Stimulated activated CD8-positive, alpha-beta memory T cell treated with anti-CD3 and anti-CD28 coated beads, Interleukin-12 subunit alpha, Interleukin-12 subunit beta, amount 100 ng/mL, for 1 hour (primary cell): Measurements from ENCODE around the gene TRIM67.
A peak's percentile ranks its signal among the peaks of the same experiment; 100 is the strongest.
"Not testable (repeated sequence)": the region's sequence is repeated elsewhere in the genome, so short reads cannot be mapped to it uniquely, and the experiment has no call there.

Experiments used
- DNase-seq: peaks from one replicate; pipeline ENCODE4 v3.0.0-alpha.2; 2020; ENCODE audit warnings: low read depth

The TRIM67 gene

DNA sequence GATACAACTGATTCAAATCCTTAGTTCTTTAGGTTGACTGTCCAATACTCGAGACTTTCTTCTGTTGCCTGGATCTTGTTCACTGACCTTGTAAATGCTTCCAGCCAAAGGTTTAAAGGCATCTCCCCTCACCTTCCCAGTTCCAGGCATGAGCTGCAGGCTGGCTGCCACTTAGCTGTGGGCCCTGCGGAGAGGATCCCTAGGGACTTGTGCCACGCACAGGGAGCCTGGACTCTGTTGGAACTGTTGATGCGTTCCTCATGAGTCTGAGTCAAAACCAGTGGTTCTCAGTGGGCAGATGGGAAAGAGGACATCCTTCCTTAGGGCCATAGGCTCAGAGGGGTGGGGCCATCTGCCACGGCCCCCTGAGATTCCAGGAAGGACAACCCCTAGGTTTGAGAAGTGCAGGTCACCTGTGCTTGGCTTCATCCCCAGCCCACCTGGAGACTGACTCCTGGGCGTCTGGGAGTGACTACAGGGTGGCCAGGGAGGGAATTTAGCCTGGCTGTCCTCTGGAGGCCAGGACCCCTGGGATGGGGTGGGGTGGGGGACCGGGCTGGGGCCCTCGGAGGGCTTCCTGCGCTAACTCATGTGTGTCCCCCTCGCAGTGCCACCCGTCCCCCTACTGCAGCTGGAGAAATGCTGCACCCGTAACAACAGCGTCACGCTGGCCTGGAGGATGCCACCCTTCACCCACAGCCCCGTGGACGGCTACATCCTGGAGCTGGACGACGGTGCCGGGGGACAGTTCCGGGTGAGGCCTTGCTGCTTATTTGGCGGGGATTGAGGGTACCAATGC, 41.6 kb downstream of the TRIM67 start:
- DNase-seq = no peak

DNA sequence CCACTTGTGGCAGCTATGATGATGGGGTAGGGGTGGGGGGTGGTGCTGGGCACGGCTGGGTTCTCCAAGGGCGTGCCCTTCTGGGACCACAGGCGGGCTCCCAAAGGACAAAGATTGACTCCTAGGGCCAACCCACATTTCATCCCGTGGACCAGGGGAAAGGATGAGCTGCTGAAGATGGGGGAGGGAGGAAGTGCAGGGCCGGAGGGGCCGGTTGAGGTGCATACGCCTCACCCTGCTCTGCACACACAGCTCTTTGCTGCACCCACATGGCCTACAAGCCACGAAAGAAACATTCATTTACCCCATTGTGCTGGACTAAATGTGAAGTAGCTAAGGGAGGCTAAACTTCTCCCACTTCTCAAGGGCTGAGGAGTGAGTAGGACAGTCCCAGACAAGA, 45.0 kb downstream of the TRIM67 start:
- no peak for DNase-seq

DNA sequence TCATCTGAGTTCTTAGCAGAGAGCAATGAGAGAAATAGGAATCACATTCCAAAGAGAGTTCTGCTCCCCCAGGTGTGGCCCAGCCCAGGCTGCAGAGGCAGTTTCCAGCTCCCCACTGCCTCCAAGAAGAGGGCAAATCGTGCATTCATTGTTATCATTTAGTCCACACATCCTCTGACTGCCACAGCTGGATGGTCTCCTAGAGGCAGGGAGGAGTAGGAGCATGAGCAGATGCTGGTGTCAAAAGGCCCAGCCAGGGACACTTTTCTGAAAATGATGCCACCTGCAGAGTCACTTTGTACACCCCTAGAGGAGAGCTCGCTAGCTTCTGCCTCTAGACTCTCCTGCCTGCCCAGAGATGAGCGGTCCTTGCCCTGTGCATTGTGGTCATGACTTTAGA, 45.6 kb downstream of the TRIM67 start:
- no peak for DNase-seq

DNA sequence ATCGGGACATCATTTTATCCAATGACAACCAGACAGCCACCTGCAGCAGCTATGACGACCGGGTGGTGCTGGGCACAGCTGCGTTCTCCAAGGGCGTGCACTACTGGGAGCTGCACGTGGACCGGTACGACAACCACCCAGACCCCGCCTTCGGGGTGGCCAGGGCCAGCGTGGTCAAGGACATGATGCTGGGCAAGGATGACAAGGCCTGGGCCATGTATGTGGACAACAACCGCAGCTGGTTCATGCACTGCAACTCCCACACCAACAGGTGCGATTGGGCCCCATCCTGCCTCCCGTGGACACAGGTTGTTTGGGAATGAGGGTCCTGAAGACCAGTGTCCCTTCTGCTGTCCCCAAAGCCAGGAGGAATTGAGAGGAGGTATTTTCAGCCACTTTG, 47.1 kb downstream of the TRIM67 start:
- DNase-seq = no peak

DNA sequence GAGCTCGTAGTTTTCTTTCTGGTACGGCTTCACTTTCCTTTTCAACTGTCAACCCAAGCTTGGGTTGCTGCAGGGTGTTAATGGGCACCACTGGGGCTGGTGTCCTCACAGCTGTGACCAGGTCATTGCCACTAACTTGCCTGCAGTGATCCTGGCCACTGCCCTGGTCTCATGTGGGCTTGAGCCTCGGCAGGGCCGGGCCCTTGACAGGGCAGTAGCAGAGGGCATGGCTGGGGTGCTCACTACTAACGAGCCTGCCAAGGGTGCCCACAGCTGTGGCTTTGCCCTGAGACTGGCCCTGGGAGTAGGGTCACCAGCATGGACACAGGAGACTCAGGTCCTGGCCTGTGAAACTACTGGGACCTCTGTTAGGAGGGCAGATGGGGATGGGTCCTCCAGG, 47.7 kb downstream of the TRIM67 start:
- DNase-seq = no peak

DNA sequence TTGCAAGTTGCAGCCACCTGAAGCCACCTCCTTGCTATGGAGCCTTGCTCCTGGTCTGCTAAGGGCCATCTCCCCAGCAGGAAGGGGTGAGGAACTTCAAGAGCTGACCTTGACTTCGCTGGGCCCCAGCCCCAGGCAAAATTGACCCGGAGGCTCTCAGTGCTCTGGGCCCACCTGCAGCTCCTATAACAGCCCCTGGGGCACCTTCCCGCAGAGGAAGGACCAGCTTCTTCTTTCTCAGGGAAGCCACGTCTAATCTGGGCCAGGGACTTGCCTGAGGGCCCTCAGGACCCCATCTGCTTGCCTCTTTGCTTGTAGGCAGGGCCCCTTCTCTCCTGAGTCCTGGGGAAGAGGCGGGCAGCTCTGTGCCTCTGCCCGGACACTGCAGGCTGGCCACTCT, 48.3 kb downstream of the TRIM67 start:
- DNase-seq = no peak

DNA sequence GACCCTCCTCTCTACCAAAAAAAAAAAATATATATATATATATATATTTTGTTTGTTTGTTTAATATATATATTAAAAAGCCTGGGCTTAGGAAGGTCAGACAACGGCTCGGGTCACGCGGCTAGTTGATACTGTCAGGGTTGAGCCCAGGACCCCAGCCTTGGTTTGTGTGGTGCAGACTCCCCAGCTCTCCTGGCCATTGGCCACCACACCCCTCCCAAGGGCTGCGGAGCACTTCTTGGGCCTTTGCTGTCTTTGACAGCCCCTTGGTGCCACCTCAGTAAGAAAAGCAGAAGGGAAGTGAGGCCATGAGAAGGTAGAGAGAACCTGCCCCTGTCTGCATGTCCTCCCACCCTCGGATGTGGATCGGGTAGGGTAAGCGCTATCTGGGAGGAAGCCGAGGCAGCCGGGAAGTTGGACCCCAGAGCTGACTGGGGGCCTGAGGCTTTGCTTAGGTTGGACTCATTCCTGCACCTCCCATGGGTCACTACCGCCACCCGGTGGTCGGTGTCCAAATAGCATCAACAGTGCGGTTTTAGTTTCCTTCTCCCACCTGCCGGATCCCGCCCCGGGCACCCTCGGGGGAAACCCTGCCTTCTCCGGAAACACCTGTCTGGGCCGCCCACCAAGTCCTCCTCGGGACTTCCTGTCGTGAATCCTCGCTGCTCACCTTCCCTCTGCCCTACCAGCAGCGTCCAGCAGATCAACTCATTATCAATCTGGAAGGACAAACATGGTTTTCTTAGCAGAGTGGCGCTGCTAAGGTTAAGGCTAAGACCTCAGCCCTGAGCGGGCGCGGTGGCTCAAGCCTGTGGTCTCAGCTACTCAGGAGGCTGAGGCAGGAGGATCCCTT, 49.4 kb downstream of the TRIM67 start:
- peak; percentile 85 for DNase-seq

DNA sequence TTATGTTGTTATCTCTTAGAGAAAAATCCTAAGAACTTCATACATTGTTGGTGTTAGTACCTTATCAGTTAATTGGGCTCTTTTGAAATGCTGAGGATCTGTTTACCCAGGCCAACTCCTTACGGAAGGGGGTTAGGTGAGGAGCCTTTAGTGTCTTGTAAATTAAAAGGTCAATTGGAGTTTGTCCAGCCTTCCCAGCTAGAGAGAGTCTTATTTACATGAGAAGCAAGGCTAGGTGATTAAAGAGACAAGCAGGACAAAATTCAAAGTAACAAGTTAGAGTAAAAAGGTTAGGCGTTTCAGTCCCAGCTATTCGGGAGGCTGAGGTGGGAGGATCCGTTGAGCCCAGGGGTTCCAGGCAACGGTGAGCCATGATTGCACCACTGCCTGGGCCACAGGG, 50.4 kb downstream of the TRIM67 start:
- DNase-seq = not testable (repeated sequence)

DNA sequence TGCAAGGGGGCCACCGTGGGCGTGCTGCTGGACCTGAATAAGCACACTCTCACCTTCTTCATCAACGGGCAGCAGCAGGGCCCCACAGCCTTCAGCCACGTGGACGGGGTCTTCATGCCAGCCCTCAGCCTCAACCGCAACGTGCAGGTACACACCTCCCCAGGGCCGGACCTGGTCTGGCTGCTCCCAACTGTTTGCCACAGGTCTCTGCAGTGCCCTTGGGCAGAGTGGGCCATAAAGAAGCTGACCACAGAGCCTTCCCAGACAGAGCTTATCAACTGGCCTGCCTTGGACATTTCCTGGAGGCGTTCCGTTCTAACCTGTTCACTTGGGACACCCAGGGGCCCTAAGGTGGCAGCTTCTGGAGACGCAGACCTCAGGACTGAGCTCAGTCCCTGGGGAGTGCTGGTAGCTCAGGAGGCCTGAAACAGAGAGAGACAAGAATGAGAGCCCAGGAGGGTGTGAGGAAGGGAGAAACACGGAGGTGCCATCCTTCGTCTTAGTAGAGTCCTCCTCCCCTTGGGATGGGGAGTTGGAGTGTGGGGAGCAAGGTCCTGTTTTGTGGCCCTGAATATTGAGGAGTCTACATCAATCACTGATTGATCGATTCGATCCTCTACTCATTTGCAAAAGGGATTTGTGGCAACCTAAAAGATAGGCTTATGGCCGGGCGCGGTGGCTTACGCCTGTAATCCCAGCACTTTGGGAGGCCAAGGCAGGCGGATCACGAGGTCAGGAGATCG, 52.1 kb downstream of the TRIM67 start:
- DNase-seq = no peak

DNA sequence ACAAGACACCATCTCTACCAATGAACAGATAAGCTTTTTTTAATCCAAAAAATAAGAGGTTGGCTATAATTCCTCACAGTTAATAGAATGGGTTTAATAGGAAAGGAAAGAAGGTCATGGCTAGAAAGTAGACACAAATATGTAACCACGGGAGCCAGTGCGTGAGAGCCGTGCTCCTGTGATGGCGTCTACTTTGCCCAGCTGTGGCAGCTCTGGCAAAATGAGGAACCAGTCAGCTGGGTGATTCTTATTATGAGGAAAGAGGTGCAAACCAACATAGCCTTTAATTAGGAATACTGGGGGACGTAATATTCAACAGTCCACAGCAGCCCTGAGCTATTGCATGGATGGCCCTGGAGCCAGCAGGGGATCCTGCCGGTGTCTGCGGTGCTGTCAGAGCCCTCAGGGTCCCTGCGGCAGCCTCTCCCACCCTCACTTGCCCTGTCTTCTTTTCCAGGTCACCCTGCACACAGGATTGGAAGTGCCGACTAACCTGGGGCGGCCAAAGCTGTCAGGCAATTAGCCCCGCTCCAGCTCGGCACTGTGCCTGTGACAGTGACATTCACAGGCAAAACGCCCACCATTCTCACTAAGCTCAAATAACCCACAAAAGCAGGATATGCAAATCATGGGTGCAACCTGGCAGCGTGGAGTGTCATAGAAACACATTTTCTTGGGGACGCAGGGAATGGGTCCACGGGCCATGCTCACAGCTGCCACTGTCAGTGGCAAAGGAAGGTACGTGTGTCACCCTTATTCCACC, 53.2 kb downstream of the TRIM67 start:
- no peak for DNase-seq

DNA sequence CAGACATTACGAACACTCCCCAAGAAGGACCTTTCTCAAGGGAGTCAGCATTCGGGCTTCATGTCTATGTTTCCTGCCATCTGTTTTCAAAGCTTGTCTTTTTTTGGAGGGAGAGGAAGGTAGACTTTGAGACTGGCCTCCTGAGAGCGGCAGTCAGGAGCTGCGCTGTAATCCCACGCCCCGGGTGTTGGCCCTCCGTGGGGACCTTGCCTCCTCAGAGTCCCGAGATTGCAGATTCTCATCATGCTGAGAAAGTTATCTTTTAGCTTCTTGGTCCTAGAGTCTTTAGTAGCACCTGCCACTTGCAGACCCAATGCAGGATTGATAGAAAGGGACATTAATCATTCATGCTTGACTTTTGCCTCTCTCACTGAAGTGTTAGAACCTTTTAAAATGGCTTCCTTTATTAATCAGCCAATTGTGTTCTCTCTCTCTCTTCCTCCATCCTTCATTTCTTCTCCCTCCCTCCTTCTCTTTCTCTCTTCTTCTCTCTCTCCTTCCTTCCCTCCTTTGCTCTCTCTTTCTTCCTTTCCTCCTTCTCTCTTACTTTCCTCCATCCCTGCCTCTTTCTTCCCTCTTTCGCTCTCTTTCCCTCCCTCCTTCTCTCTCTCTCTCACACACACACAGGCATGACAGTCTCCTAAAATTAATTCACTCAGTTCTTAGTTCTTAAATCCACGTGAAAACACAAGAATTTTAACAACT, 54.0 kb downstream of the TRIM67 start:
- DNase-seq = no peak

DNA sequence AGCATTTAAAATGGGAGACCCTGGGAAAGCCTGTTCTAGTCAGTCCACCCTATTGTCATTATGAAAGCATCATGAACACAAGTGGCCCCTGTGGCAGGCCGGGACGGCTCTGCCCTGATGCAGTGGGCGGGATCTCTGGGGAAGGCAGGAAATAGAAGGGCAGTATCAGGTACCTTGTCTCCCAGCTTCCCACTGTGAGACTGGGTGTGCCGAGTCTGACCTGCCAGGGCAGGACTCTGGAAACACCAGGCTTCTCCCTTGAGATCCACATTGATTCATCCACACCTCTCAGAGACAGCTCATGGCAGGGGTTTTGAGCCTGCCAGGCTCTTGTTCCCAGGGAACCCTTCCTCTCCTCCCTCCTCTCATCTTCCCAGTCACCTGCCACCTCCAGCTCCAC, 54.6 kb downstream of the TRIM67 start:
- DNase-seq = no peak

DNA sequence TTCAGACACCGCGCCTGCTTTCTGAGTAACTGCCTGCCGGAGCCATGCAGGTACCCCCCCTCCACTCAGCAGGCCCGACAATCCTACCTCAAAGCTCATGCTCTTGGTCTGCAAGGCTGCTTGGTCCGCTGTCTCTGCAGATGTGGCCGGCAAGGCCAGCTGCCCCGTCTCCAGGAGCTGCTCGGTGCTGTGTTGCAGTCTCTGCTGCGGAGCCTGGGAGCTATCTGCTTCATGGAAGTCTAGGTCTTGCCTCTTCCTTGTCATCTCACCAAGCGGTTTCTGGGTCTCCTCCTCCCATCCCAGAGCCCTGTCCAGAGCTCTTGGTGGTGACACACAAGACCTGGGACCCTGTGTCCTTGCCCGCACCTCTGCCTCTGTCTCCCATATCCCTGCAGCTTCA, 55.2 kb downstream of the TRIM67 start:
- no peak for DNase-seq

DNA sequence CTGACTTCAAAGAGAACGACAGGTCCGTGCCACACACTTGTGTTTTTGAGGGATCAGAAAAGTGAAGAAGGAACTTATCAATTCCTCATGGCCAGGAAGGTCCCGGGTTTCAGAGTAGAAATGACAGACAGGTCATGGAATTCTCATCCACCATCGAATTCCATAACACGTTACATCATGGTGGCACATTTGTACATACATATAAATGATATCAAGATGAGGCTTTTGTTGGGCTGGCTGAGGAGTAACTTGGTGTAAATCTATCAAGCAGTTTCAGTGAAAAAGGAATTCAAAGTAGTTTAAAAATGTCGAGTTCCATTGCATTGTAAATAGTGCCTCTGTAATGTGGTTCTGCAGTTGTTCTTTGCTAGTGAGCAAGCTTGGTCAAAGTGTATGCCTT, 56.2 kb downstream of the TRIM67 start:
- no peak for DNase-seq

DNA sequence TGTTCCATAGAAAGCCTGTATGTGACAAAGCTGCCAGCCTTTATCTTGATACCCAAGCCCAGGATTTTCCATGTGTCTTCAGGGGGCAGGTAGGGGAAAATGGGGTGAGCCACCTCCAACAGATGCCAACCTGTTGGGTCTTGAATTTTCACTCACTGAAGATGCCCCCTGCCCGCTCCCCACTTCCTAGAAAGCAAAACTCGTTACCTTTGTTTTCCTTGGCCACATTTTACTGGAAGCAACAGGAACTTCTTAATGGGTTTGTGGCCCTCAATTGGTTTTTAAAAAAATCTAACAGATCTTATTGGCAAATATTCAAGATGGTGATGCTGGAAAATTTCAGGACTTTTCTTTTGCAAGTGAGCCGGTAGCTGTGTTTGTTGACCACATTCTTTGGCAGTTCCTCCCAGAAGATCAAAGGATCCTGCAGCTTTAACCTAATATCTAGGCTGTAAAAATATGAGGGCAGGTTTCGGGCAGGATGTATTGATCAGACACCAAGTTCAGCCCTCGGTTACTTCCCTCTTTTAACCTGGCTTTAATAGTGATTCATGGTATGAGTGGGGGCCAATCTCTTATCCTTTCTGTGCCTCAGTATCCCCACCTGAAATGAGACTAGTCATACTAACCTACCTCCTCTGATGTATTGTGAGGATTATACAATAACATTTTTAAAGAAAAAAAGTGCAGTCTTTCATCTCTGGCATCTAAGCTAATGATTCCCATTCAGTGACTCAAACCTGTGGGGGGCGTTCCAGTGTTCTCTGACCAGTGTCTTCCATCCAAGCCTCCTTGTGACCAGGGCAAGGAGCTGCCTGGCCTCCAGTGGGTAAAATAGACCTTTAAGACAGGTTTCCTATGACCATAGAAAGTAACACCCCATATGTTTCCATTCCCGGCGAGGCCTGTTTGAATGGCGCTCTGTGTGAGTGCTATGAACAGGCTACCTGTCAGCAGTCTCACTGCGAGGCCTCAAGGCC, 57.9 kb downstream of the TRIM67 start:
- DNase-seq = no peak

DNA sequence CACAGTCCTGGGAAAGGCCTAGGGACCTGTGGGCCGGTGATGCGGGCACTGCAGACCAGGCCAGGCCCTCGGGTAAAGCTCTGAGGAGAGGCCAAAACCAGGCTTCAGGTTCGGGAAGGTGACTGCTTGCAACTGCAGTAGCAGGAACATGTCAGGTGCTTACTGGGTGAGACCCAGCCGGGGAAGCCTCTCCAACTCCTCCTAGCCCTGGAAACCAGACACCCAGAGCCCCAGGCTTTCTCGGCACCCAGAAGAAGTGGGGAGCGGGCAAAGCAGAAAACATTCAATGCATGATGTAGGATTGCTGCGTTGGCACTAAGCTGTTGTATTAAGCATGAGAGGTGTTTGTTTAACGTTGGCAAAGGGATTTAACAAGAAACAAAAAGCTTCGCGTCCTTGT, 58.9 kb downstream of the TRIM67 start:
- no peak for DNase-seq

DNA sequence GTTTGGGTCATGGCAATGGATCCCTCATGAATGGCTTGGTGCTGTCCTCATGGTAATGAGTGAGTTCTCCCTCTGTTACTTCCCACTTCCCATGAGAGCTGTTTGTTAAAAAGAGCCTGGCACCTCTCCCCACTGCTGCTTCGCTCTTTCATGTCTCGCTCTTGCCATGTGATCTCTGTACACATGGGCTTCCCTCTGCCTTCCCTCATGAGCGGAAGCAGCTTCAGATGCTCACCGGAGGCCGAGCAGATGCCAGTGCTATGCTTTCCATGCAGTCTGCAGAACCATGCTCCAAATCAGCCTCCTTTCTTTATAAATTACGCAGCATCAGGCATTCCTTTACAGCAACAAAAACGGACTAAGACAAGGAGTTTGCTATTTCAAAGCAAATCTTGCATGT, 64.3 kb downstream of the TRIM67 start:
- no peak for DNase-seq

DNA sequence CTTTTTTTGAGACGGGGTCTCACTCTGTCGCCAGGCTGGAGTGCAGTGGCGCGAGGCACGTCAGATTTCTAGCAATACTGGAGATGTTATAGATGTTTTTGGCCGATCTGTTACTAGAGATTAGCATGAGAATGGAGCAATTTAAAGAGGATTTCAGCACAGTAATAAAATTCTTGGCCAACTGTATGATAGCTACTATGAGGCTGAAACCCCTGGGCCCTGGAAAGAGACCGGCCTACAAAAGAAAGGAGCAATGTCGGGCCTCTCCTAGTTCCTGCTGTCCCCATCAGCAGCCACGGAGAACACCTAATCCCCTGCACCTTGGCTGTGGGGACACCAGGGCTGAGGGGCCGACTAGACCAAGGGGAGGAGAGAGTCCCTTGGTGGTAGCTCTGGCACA, 69.7 kb downstream of the TRIM67 start:
- no peak for DNase-seq

DNA sequence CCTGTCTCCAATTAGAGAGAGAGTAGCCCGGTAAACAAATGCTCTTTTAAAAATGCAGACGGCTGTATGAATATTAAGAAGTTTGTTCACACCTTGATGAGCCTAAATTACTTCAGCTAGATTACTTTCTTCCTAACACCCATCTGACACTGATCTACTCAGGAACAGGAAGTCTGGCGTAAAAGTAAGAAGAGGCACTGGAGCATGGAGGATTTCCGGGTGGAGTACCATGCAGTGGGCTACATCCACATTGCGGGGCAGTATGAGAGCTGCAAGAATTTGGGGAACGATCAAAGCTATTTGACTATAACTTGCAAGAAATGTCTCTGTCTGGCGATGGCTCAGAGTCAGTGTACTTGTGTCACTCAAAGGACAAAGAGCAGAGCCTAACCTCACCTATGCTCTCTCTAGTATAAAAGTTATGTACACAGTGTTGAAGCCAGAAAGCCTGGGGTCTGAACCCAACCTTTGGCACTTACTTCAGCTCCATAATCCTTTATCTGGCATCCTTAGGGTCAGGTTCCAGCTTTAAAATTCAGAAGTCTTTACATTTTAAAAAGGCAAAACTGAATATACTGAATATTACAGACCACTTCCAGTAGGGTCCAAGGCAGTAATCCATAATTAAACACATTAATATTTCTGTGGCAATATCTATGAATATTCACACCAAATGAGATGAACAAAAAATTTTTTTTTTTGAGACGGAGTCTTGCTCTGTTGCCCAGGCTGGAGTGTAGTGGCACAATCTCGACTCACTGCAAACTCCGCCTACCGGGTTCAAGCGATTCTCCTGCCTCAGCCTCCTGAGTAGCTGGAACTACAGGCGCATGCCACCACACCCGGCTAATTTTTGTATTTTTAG, 71.2 kb downstream of the TRIM67 start:
- DNase-seq = no peak
